HL-60/S4 (cell line): ENCODE results near the gene CS.
"Not testable (repeated sequence)": the region's sequence is repeated elsewhere in the genome, so short reads cannot be mapped to it uniquely, and the experiment has no call there.

Experiments
- in situ Hi-C: fragments of 300-500 bp; cut with MboI; formaldehyde crosslinking; loops from 2 replicates; pipeline ENCODE4 v1.14.3; 2022; ENCODE audit warnings: low sequenced_read_pairs

CS gene

DNA sequence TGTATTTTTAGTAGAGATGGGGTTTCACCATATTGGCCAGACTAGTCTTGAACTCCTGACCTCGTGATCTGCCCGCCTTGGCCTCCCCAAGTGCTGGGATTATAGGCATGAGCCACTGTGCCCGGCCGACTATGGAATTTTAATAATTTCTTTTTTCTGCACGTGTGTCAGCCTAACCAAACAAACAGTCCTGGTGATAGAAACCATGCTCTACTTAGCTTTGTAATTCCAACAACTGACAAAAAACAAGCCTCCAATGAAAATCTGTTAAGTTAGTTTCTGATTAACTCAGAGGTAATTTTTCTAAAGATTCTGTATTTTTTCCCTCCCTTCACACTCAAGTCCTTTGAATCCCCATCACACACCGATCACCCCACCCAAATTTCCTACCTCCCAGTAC is 18.1 kb downstream of the CS start:
- in situ Hi-C loops, result no loop called here

DNA sequence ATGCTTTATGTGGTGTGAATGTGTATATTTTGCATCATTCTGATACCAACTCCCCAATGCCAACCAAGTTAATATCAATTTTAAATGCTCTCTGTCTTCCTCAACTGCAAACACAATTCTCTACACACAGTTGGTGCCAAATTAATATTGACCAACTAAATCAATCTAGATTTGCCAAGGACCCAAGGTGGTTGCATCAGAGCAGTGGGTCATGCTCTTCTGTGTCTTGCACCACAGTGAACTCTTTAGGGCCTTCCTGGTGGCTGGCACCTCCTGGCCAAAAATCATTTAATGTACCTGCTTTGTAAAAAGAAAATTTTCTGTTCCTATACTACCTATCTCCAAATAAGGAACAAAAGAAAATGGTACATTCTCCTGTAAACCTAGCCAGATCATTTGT is 19.3 kb downstream of the CS start:
- in situ Hi-C loops, result no loop called here

GRCh38 chr12:56278905-56279304 is 21.2 kb downstream of the CS start:
- in situ Hi-C loops, result no loop called here

- in situ Hi-C loops, result no loop called here
Measured at GRCh38 chr12:56274299-56274698, 25.8 kb downstream of the CS start.

GRCh38 chr12:56272468-56272867 is 27.7 kb downstream of the CS start:
- in situ Hi-C loops, result not testable (repeated sequence)

GRCh38 chr12:56271031-56271430 is 29.1 kb downstream of the CS start:
- in situ Hi-C loops, result no loop called here

- in situ Hi-C loops, result no loop called here
Measured at GRCh38 chr12:56267443-56268071, 32.6 kb downstream of the CS start.

- in situ Hi-C loops, result no loop called here
Measured at GRCh38 chr12:56266693-56267442, 33.3 kb downstream of the CS start, which contains the start of gene COQ10A. TSS of gene COQ10A (plus strand) at chr12:56266942. CDS start at chr12:56267119, 177 bp downstream.

DNA sequence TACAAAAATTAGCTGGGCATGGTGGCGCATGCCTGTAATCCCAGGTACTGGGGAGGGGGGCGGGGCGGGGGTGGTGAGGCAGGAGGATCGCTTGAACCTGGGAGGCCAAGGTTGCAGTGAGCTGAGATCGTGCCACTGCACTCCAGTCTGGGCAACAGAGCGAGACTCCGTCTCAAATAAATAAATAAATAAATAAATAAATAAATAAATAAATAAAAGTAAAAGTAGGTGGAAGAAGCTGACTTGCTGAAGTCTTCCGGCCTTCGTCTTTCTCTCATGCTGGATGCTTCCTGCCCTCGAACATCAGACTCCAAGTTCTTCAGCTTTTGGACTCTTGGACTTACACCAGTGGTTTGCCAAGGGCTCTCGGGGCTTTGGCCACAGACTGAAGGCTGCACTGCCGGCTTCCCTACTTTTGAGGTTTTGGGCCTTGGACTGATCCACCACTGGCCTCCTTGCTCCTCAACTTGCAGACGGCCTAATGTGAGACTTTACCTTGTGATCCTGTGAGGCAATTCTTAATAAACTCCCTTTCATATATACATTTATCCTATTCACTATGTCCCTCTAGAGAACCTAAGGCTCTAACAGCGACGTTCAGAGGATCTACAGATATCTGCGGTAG is 34.0 kb downstream of the CS start:
- in situ Hi-C loops, result not testable (repeated sequence)

GRCh38 chr12:56262955-56263354 is 37.2 kb downstream of the CS start:
- in situ Hi-C loops, result not testable (repeated sequence)

- in situ Hi-C loops, result no loop called here
Measured at GRCh38 chr12:56261503-56262232, 38.5 kb downstream of the CS start.

- in situ Hi-C loops, result no loop called here
Measured at GRCh38 chr12:56260921-56261320, 39.2 kb downstream of the CS start.

- in situ Hi-C loops, result no loop called here
Measured at GRCh38 chr12:56260380-56260779, 39.8 kb downstream of the CS start.

- in situ Hi-C loops, result no loop called here
Measured at GRCh38 chr12:56258820-56259183, 41.3 kb downstream of the CS start.

GRCh38 chr12:56258068-56258819 is 41.9 kb downstream of the CS start, which contains the start of gene ANKRD52:
TSS of gene ANKRD52 (minus strand) at chr12:56258384. CDS start at chr12:56258269, 115 bp downstream.
- in situ Hi-C loops, result no loop called here

- in situ Hi-C loops, result no loop called here
Measured at GRCh38 chr12:56257491-56258067, 42.6 kb downstream of the CS start.

GRCh38 chr12:56257071-56257470 is 43.1 kb downstream of the CS start:
- in situ Hi-C loops, result no loop called here

DNA sequence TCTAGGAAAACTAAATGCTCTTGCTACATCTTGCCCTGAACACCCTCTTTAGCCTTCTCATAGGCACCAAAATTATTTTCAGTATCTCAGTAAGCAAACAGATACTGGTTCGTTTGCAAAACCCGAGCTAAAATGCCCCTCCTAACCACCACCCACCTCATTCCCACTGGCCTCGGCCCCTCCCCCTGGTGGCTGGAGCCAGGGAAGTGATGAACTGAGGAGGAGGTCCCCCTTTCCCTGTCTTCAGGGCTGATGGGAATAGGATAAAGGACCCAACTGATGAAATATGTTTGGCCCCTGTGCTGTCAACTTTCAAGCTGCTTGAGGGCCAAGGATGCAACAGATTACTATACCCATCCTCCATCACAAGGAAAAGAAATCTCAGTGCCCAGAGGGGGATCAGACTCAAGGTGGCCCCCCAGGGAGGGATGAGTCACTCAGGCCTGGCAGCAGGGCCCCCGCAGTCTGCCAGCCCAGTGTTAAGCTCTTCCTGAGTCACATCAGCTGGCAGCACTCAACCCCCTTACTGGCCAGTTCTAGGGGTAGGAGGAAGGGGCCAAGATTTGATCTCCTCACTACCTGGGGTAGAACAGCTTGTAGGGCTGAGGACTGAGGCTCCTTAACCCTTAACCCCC is 43.7 kb downstream of the CS start:
- in situ Hi-C loops, result no loop called here

GRCh38 chr12:56255671-56256070 is 44.5 kb downstream of the CS start:
- in situ Hi-C loops, result no loop called here

DNA sequence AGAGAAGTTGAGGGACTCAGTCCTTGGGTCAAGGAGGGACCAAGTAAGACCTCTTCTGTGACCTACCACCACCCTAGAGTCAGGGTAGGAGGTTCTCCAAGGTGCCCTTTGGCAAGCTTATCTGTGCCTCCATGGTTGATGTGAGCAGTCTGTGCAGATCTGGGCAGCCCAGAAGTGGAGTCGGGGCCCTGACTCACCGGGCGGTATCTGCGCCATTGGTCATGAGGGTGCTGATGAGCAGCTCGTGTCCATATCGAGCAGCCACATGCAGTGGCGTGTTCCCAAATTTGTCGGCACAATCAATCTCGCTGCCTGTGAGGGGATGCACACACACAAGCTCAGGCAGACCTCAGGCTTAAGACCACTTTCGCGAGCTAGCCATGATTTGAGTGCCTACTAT is 47.0 kb downstream of the CS start:
- in situ Hi-C loops, result no loop called here
